K562 (cell line): ENCODE results near the gene UFSP1.

Experiments used
- BCLAF1 ChIP-seq, 2 experiments: fragments of 450-650 bp in 1 of 2; IDR thresholded peaks; 2 replicates each; pipeline ENCODE4 v1.6.1; 2011 to 2017; ENCODE audit warnings: low read depth in 2 of 2, antibody characterized with exemption in 1 of 2, borderline replicate concordance in 1 of 2, low read length in 1 of 2, mild to moderate bottlenecking in 1 of 2, mixed read lengths in 1 of 2; ENCODE audit not compliant: control insufficient read depth in 1 of 2
- CEBPB ChIP-seq: fragments of 450-650 bp; IDR thresholded peaks from 2 replicates; pipeline ENCODE4 v1.6.1; 2016; ENCODE audit warnings: missing genetic modification characterization, missing compliant biosample characterization
- FOXM1 ChIP-seq, 2 experiments: fragments of 450-650 bp in 1 of 2; sonication (generic) in 1 of 2; formaldehyde crosslinking in 1 of 2; IDR thresholded peaks; 2 replicates each; pipeline versions ENCODE4 v1.6.1 to v1.9.0; 2017 to 2022; ENCODE audit warnings: low read depth in 2 of 2, mild to moderate bottlenecking in 2 of 2, missing genetic modification reagents in 1 of 2, moderate library complexity in 1 of 2
- IRF1 ChIP-seq: sonication (generic); formaldehyde crosslinking; IDR thresholded peaks from 2 replicates; pipeline ENCODE4 v1.8.0; 2022; ENCODE audit warnings: missing genetic modification reagents, mild to moderate bottlenecking, borderline replicate concordance
- PHTF2 ChIP-seq: fragments of 250-450 bp; sonication (Bioruptor Pico); IDR thresholded peaks from 2 replicates; pipeline ENCODE4 v1.5.0; 2021; ENCODE audit warnings: mild to moderate bottlenecking
- POLR2A ChIP-seq: fragments of 450-650 bp; conservative IDR thresholded peaks from 2 replicates; pipeline ENCODE4 v1.6.1; 2016
- RBM25 ChIP-seq: fragments of 200-400 bp; formaldehyde crosslinking; IDR thresholded peaks from 2 replicates; pipeline ENCODE4 v1.6.1; 2018; ENCODE audit warnings: low read length, low read depth, moderate library complexity; ENCODE audit not compliant: severe bottlenecking
- TAF1 ChIP-seq: IDR thresholded peaks from 2 replicates; pipeline ENCODE4 v1.6.1; 2011; ENCODE audit warnings: mild to moderate bottlenecking, low read length, moderate library complexity; ENCODE audit not compliant: insufficient read depth, control insufficient read depth, severe bottlenecking; ENCODE audit errors: extremely low read depth
- TBL1XR1 ChIP-seq, 2 experiments: IDR thresholded peaks; 2 replicates each; pipeline ENCODE4 v1.6.1; 2012; ENCODE audit warnings: improper control_type of control experiment in 2 of 2, low read length in 2 of 2, mild to moderate bottlenecking in 1 of 2
- ZBTB17 ChIP-seq: fragments of 450-650 bp; formaldehyde crosslinking; IDR thresholded peaks from 2 replicates; pipeline ENCODE4 v1.4.0; 2020; ENCODE audit warnings: mild to moderate bottlenecking
- ZBTB49 ChIP-seq: sonication (generic); formaldehyde crosslinking; IDR thresholded peaks from 2 replicates; pipeline ENCODE4 v1.8.0; 2022; ENCODE audit warnings: missing genetic modification reagents, mild to moderate bottlenecking, borderline replicate concordance
- TF ChIP-seq, protein P1 (sequence below): sonication (generic); formaldehyde crosslinking; IDR thresholded peaks from 2 replicates; pipeline ENCODE4 v1.5.0; 2020; ENCODE audit warnings: missing genetic modification reagents
- TF ChIP-seq, protein P2 (sequence below), 3 experiments: IDR thresholded peaks in 2 of 3; conservative IDR thresholded peaks in 1 of 3; 2 replicates each; pipeline ENCODE4 v1.5.1; 2011 to 2012; ENCODE audit warnings: low read length in 3 of 3, mild to moderate bottlenecking in 3 of 3, control low read depth in 2 of 3, improper control_type of control experiment in 1 of 3, inconsistent platforms in 1 of 3, low read depth in 1 of 3, mixed read lengths in 1 of 3, moderate library complexity in 1 of 3; ENCODE audit not compliant: insufficient read depth in 2 of 3

- TF ChIP-seq BCLAF1 (IDR thresholded peaks at IDR 0.05; ENCODE audit: borderline replicate concordance in 1 of 2, control insufficient read depth in 1 of 2, low read depth in 2 of 2, low read length in 1 of 2) (no peak), CEBPB (tag) (no peak), POLR2A (no peak; the same call in 1 of the 2 replicates), TAF1 (peak; percentile 10), TBL1XR1 (IDR thresholded peaks at IDR 0.05; ENCODE audit: low read length in 2 of 2) (no peak), FOXM1 (IDR thresholded peaks at IDR 0.05; ENCODE audit: low read depth) (no peak), FOXM1 (CRISPR knock-in tag; IDR thresholded peaks at IDR 0.05; ENCODE audit: low read depth) (no peak), ZBTB49 (no peak), RBM25 (no peak), PHTF2 (CRISPR knock-in tag) (no peak), IRF1 (no peak), ZBTB17 (CRISPR knock-in tag) (peak; percentile 73; the same call in 1 of the 2 replicates)
- TF ChIP-seq, protein P1, sequence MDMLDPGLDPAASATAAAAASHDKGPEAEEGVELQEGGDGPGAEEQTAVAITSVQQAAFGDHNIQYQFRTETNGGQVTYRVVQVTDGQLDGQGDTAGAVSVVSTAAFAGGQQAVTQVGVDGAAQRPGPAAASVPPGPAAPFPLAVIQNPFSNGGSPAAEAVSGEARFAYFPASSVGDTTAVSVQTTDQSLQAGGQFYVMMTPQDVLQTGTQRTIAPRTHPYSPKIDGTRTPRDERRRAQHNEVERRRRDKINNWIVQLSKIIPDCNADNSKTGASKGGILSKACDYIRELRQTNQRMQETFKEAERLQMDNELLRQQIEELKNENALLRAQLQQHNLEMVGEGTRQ (CRISPR knock-in tag) = no peak
- TF ChIP-seq, protein P2, sequence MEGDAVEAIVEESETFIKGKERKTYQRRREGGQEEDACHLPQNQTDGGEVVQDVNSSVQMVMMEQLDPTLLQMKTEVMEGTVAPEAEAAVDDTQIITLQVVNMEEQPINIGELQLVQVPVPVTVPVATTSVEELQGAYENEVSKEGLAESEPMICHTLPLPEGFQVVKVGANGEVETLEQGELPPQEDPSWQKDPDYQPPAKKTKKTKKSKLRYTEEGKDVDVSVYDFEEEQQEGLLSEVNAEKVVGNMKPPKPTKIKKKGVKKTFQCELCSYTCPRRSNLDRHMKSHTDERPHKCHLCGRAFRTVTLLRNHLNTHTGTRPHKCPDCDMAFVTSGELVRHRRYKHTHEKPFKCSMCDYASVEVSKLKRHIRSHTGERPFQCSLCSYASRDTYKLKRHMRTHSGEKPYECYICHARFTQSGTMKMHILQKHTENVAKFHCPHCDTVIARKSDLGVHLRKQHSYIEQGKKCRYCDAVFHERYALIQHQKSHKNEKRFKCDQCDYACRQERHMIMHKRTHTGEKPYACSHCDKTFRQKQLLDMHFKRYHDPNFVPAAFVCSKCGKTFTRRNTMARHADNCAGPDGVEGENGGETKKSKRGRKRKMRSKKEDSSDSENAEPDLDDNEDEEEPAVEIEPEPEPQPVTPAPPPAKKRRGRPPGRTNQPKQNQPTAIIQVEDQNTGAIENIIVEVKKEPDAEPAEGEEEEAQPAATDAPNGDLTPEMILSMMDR (IDR thresholded peaks at IDR 0.05 in 2 of 3, conservative IDR thresholded peaks at IDR 0.05 in 1 of 3; ENCODE audit: insufficient read depth in 2 of 3, low read depth in 1 of 3, low read length in 3 of 3) = no peak
These were observed 21.6 kb downstream of the UFSP1 start for GRCh38 chr7:100867776-100868485.
